HG03025 (cell line): Measurements from ENCODE around the gene HEG1.

Experiments
- ATAC-seq: cut with Tn5 transposase; IDR thresholded peaks from one replicate; pipeline ENCODE4 v1.9.1; 2021; ENCODE audit warnings: mild to moderate bottlenecking, moderate library complexity; ENCODE audit not compliant: unreplicated experiment, low FRiP score

HEG1 gene

DNA sequence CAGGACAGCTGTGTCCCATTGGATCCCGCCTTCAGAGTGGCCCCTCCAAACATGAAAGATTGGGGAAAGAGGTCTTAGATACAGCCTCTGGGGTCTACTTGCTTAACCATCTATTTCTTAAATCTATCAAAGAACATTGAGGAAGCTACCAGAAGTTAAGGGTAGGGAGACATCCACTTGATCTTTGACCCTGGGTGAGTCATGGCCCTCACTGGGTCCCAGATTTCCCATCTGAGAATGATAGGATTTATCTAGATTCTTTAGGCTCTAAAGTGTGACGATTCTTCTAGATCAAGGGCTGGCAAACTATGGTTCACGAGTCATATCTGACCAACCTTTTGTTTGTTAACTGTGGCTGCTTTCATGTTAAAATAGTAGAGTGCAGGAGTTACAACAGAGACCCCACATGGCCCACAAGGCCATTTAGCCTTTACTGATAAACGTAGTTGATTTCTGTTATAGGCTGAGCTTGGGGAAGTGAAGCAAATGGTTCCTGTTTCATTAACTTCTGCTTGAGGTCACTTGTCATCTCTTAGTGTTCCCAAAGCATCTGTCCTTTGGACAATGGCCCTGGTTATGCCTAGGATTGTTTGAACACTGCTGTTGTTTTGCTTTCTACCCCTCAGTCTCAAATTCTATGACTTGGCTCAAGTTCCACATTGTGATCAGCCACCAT is 129.2 kb downstream of the HEG1 start:
- ATAC-seq, result no peak

- no peak for ATAC-seq
Measured at GRCh38 chr3:124924741-124925140, 131.1 kb downstream of the HEG1 start.

- ATAC-seq, result no peak
Measured at GRCh38 chr3:124923833-124924232, 132.0 kb downstream of the HEG1 start.

- ATAC-seq, result no peak
Measured at GRCh38 chr3:124920718-124921117, 135.1 kb downstream of the HEG1 start.

GRCh38 chr3:124919756-124920155 is 136.0 kb downstream of the HEG1 start:
- ATAC-seq, result no peak

- no peak for ATAC-seq
Measured at GRCh38 chr3:124918524-124918923, 137.3 kb downstream of the HEG1 start.

GRCh38 chr3:124916837-124917409 is 138.9 kb downstream of the HEG1 start:
- no peak for ATAC-seq
